GM18870 (cell line): Measurements from ENCODE around the gene H2BK1.

Experiments
- ATAC-seq: cut with Tn5 transposase; IDR thresholded peaks from one replicate; pipeline ENCODE4 v1.9.1; 2021; ENCODE audit warnings: moderate library complexity; ENCODE audit not compliant: unreplicated experiment

The H2BK1 gene

GRCh38 chr7:151210087-151210854 is at the start of gene H2BK1:
Gene H2BK1, minus strand, starts transcription at chr7:151210488. Its CDS starts 170 bp downstream, at chr7:151210318.
- no peak for ATAC-seq

GRCh38 chr7:151257990-151258389 is 47.7 kb upstream of the H2BK1 start:
- no peak for ATAC-seq

- no peak for ATAC-seq
Observed at GRCh38 chr7:151256410-151257045, 46.2 kb upstream of the H2BK1 start.

DNA sequence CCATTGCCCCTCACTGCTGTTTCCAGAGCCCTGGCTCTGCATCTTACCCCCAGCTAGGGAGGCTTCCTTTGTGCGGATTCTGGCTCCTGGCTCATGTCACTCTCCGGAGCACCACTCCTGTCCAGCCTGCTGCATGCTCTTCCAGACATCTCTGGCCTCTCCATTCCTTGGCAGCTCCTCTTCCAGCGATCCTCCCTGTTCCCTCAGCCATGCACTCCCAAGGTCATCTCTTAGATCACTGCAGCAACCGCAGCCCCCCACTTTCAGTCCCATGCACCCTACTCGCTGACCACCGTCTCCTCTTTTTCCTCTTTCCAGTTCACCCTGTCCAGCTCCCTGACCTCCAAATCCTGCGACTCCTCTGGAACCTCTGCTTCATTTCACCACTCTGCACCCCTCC is 45.1 kb upstream of the H2BK1 start:
- ATAC-seq: no peak

DNA sequence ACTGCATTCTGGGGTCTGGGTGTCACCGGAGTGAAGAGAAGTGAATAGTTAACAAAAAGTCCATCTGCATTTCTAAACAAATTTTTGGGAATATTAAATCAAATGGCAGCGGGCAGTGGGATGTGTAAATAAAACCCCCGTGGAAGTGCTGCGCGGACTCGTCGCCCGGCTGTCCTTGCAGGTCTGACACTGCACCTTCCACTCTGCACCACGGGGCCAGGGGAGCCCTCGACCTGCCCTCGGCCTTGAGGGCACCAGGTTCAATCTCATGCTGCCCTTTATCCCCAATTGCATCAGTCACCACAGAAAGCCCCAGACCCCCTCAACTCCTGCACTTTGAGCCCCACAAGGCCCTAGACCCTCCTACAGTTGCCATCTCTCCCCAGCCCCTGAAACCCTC is 44.6 kb upstream of the H2BK1 start:
- no peak for ATAC-seq

GRCh38 chr7:151254316-151254715 is 44.0 kb upstream of the H2BK1 start:
- no peak for ATAC-seq

DNA sequence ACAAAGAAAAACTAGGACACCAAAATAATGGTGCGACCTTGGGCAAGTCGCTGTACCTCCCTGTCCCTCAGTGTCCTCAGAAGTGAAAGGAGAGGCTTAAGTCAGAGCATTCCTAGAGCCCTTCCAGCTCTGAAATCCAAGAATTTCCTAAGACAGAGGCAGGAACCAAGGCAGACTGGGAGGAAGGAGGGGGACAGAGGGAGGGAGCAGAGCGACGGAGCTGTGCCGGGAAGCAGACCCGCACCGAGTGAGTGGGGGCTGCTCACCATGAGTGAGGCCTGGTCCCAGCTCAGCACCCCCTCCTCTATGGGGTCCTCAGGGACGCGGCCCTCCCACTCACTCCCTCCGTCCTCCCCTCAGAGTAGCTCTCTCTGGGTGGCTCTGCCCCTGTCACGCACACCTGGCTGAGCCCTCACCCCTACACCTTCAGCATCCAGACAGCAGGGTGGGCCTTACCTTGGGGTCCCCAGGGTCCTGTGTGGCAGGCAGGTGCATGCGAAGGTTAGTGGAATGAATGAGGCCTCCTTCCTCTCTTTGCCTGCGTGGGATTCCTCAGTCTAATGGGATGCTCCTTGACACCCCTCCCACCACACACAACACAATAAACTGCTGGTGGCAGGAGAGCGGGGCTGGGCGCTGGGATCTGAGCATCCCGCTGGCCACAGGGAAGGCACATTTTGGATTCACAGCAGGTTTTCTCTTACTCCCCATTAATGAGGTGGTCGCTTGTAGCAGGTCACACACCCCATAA is 42.8 kb upstream of the H2BK1 start:
- no peak for ATAC-seq

- ATAC-seq: no peak
Observed at GRCh38 chr7:151252561-151252835, 42.2 kb upstream of the H2BK1 start.

DNA sequence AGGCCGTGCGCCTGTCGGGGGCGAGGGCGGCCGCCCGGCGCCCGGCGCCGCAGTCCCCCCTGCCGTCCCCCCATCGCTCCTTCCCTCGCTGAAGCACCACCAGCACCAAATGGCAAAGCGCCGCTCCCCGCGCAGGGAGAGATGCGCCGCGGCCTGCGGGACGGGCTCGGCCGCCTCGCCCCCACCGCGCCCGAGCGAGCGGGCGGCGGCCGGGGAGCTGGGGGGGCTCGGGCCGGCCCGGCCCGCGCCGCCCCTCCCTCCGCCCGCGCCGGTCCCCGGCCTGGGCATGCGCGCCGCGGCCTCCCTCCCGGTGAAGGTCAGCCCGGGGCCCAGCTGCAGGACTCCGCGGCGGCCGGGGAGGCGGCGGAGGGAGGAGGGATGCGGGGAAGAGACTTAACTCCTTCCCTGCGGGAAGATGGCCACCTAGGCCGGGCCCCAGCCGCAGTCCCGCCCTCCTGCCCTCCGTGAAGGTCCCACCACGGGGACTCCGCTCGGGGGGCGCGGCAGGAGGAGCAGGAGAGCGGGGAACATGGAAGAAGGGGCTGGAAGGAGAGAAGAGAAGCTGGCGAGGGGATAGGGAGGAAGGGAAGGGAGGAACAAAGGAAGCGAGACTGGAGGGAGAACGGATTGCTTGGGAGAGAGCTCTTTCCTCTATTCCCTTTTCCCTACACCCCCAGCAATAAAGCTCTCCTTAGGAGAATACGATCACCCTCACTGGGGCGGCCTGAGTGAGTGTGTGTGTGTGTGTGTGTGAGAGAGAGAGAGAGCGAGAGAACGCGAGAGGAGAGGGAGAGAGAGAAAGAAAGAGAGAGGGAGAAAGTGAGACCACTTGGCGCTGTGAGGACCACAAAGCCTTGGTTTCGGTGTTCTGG is 41.6 kb upstream of the H2BK1 start:
- ATAC-seq: no peak

DNA sequence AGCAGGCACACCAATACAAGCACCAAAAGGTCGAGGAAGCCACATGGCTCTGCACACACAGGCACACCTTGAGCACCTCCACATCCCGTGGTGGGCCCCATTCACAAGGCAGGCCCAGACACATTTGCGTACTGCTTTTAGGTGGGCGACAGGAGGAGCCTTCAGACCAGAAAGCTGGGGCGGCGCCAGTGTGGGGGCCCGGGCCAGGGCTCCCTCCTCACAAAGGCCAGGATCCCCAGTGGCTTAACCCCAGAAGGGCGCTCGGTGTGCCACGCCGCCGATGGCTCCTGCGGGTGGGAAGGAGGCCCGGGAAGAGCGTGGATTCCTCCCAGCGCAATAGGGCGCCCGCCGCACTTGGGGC is 41.0 kb upstream of the H2BK1 start:
- no peak for ATAC-seq

GRCh38 chr7:151250181-151251132 is 40.2 kb upstream of the H2BK1 start:
- ATAC-seq: no peak

GRCh38 chr7:151249732-151250072 is 39.4 kb upstream of the H2BK1 start:
- ATAC-seq: no peak

DNA sequence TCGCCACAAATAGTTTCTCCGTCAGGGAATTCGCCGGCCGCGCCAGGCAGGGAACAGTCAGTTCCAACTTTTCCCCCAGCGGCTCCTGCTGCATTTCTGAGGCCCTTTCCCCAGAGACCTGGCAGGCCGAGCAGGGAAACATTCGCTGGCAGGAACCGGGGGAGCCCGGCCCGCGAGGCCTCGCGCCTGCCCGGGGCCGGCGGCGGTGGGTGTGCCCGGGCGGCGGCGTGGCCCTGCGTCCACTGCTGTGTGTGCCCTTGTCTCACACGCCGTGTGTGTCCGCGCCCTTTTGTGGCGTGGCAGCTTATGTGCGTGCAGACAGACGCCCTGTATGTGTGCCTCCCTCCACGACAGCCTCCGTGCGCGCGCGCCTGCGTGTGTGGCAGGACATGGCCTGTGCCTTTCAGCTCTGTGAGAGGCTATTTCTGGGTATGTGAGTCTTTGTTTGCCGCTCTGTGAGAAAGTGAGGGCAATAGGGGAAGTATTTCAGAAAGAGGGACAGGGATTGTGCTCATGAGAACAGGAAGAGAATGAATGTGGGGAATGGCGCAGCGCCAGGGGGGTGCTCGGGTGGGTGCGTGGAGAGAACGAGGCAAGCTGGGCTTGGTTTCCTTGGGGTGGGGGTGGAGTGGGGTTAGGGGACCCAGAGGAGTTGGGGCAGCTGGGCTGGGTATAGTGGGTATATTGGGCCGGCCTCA is 38.9 kb upstream of the H2BK1 start:
- no peak for ATAC-seq

- no peak for ATAC-seq
Observed at GRCh38 chr7:151248346-151249033, 38.2 kb upstream of the H2BK1 start, which contains the start of gene SMARCD3. Gene SMARCD3, minus strand, starts transcription at chr7:151248694. Its CDS starts 132 bp downstream, at chr7:151248562.

DNA sequence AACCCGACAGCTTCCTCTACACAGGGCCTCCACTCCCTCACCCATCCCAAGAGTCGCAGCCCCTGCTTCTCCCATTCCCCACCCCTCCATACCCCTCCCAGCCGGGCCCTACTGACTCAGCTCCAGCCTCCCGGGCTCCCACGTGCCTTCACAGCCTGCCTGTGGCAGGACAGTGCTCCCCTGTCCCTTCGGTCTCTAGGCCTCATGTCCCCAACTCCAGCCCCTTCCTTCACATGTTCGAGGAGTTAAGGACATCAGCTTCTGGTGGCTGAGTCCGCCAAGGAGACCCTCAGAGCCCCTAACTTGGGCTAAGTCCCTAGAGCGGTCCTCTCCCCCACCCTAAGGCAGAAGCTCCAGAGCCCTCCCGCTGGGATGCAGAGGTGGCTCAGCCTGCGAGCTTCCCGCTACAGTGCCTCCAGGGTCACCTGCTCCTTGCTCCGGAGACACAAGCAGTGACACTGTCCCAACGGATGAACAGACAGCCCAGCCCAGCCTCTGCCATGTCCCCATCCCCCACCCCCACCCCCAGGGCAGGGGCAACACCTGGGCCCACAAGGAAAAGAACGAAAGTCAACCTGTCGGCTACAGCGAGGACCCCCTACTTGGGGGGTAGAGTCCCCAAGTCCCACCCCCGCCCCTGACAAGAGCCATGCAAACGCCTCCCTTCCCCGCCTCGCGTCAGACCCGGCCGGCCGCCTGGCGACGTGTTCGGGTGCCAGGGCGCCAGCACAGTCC is 37.5 kb upstream of the H2BK1 start:
- no peak for ATAC-seq

GRCh38 chr7:151246851-151247580 is 36.7 kb upstream of the H2BK1 start:
- ATAC-seq: no peak

GRCh38 chr7:151246102-151246850 is 36.0 kb upstream of the H2BK1 start:
- ATAC-seq: no peak
